Ovary (tissue), 3 donors: ENCODE measurements around the gene RRP7A.

ENCODE experiments used
- CTCF ChIP-seq, 3 donors: fragments of 450-650 bp in 2 of 3; fragments of 200-600 bp in 1 of 3; IDR thresholded peaks; one replicate each; pipeline versions ENCODE4 v1.5.1 to v1.8.0; 2016 to 2022; ENCODE audit warnings: antibody characterized with exemption in 3 of 3, mild to moderate bottlenecking in 1 of 3
- EP300 ChIP-seq: sonication (generic); formaldehyde crosslinking; IDR thresholded peaks from one replicate; pipeline ENCODE4 v1.6.1; 2017; ENCODE audit warnings: antibody characterized with exemption
- POLR2A ChIP-seq: fragments of 450-650 bp; IDR thresholded peaks from one replicate; pipeline ENCODE4 v1.6.1; 2017; ENCODE audit warnings: antibody characterized with exemption, mild to moderate bottlenecking, moderate library complexity
- donor health status: DM: no; HTN: no; CAD: no.

DNA sequence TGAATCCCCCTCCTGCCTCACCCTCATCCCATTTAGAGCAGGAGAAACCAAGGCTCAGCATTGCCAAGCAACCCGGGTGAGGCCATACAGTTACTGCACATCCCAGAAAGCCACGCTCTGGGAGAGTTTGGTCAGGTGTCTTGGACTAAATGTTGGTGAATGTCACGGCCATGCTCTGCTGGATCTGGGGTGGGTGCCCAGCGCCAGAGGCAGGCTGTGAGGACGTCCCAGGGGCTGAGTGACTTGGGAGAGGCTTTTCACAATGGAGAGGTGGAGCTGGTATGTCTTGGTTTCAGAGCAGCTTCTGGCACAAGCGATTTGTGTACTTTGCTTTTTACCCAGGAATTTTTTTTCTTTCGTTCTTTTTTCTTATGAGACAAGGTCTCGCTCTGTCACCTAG, 40.8 kb upstream of the RRP7A start:
- TF ChIP-seq CTCF (IDR thresholded peaks at IDR 0.05), result no peak
- TF ChIP-seq POLR2A, result no peak
- TF ChIP-seq EP300, result no peak
